ENCODE data around the gene PODNL1.
"Not testable (repeated sequence)": the region's sequence is repeated elsewhere in the genome, so short reads cannot be mapped to it uniquely, and the experiment has no call there.

- not testable (repeated sequence) for TF ChIP-seq POLR2A (IDR thresholded peaks at IDR 0.05)
- TF ChIP-seq, protein P1, sequence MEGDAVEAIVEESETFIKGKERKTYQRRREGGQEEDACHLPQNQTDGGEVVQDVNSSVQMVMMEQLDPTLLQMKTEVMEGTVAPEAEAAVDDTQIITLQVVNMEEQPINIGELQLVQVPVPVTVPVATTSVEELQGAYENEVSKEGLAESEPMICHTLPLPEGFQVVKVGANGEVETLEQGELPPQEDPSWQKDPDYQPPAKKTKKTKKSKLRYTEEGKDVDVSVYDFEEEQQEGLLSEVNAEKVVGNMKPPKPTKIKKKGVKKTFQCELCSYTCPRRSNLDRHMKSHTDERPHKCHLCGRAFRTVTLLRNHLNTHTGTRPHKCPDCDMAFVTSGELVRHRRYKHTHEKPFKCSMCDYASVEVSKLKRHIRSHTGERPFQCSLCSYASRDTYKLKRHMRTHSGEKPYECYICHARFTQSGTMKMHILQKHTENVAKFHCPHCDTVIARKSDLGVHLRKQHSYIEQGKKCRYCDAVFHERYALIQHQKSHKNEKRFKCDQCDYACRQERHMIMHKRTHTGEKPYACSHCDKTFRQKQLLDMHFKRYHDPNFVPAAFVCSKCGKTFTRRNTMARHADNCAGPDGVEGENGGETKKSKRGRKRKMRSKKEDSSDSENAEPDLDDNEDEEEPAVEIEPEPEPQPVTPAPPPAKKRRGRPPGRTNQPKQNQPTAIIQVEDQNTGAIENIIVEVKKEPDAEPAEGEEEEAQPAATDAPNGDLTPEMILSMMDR (IDR thresholded peaks at IDR 0.05) = not testable (repeated sequence)
Observed at GRCh38 chr19:13971868-13972267, 33.7 kb upstream of the PODNL1 start.

All from prostate gland (tissue), 2 donors.